Upper lobe of right lung (tissue), 1 donor: ENCODE data around the gene GRHL3. TPM values are rescaled to one million over a fixed set of nuclear protein-coding genes. Genes with fewer than 3 reads are reported as not detected.

Source experiments
- ATAC-seq: fragments of 200-7000 bp; cut with Tn5 transposase; one replicate; pipeline ENCODE4 v1.9.1; 2020; ENCODE audit warnings: mild to moderate bottlenecking, moderate library complexity
- DNase-seq: peaks from one replicate; pipeline ENCODE4 v3.0.0-alpha.2; 2020
- H3K27ac ChIP-seq: fragments of 200-600 bp; one replicate; pipeline ENCODE4 v1.8.0; 2022
- H3K27me3 ChIP-seq: fragments of 200-600 bp; one replicate; pipeline ENCODE4 v1.8.0; 2022; ENCODE audit warnings: mild to moderate bottlenecking
- H3K36me3 ChIP-seq: fragments of 200-600 bp; one replicate; pipeline ENCODE4 v1.8.0; 2022
- H3K4me1 ChIP-seq: fragments of 200-600 bp; one replicate; pipeline ENCODE4 v1.8.0; 2022
- H3K4me3 ChIP-seq: fragments of 200-600 bp; one replicate; pipeline ENCODE4 v1.8.0; 2022; ENCODE audit warnings: mild to moderate bottlenecking
- H3K9me3 ChIP-seq: fragments of 200-600 bp; one replicate; pipeline ENCODE4 v1.8.0; 2022
- CTCF ChIP-seq: fragments of 200-600 bp; IDR thresholded peaks from one replicate; pipeline ENCODE4 v1.8.0; 2022; ENCODE audit warnings: antibody characterized with exemption
- intact Hi-C: fragments of 100-400 bp; cut with DNase I; formaldehyde crosslinking; loops from one replicate; pipeline ENCODE4 v1.11.0; 2022
- total RNA-seq: library from RNA; stranded (reverse); fragmentation: NEBNext Ultra II Directional; extraction: Animal tissue kit (Norgen Biotek cat#: 25700); gene quantifications from one replicate; pipeline ENCODE4 v1.2.1, GENCODE V29; 2021
- donor health status: DM: no; HTN: yes; CAD: no; lungs with severe emphysema.

Gene GRHL3
- total RNA-seq, 1 donor from 2014 or later, result 0.55 TPM

- no peak for DNase-seq
Observed at GRCh38 chr1:24351247-24351646, 32.1 kb downstream of the GRHL3 start.

GRCh38 chr1:24351918-24352627 is 32.9 kb downstream of the GRHL3 start:
- H3K4me3 ChIP-seq, result no peak overlapping the region
- TF ChIP-seq CTCF, result no peak
- no peaks in the 10 kb centered on the region for H3K9me3 ChIP-seq
- H3K4me1 ChIP-seq, result no peaks in the 10 kb centered on the region
- intact Hi-C loops, result no loop called here
- no peak for DNase-seq
- no peaks in the 10 kb centered on the region for H3K36me3 ChIP-seq
- no peak overlapping the region for H3K27ac ChIP-seq
- no peaks in the 10 kb centered on the region for H3K27me3 ChIP-seq
- ATAC-seq, result no peak

More at GRCh38 chr1:24351247-24351646, 32.1 kb downstream of the GRHL3 start:
- Histone ChIP-seq H3K27me3 (no peaks in the 10 kb centered on the region), H3K9me3 (no peaks in the 10 kb centered on the region), H3K27ac (no peak overlapping the region), H3K4me3 (no peak overlapping the region), H3K4me1 (no peaks in the 10 kb centered on the region), H3K36me3 (no peaks in the 10 kb centered on the region)
- intact Hi-C loops, result no loop called here
- ATAC-seq, result no peak
- no peak for TF ChIP-seq CTCF

- no peak for DNase-seq
- intact Hi-C loops, result no loop called here
- no peak overlapping the region for H3K4me3 ChIP-seq
- H3K36me3 ChIP-seq, result no peaks in the 10 kb centered on the region
- no peak for TF ChIP-seq CTCF
- H3K9me3 ChIP-seq, result no peaks in the 10 kb centered on the region
- H3K27me3 ChIP-seq, result no peaks in the 10 kb centered on the region
- no peak overlapping the region for H3K27ac ChIP-seq
- ATAC-seq, result no peak
- H3K4me1 ChIP-seq, result no peaks in the 10 kb centered on the region
Observed at GRCh38 chr1:24353292-24353891, 34.2 kb downstream of the GRHL3 start.

GRCh38 chr1:24355466-24355865 is 36.3 kb downstream of the GRHL3 start:
- H3K27ac ChIP-seq, result no peak overlapping the region
- no peak for TF ChIP-seq CTCF
- no peaks in the 10 kb centered on the region for H3K9me3 ChIP-seq
- H3K36me3 ChIP-seq, result peaks cover 3% of the 10 kb centered on the region
- intact Hi-C loops, result no loop called here
- H3K4me1 ChIP-seq, result no peaks in the 10 kb centered on the region
- ATAC-seq (no peak), DNase-seq (no peak)
- H3K4me3 ChIP-seq, result no peak overlapping the region
- H3K27me3 ChIP-seq, result no peaks in the 10 kb centered on the region

- peaks cover 3% of the 10 kb centered on the region for H3K36me3 ChIP-seq
- no peak for ATAC-seq
- H3K4me3 ChIP-seq, result no peak overlapping the region
- TF ChIP-seq CTCF, result no peak
- no peaks in the 10 kb centered on the region for H3K27me3 ChIP-seq
- H3K9me3 ChIP-seq, result no peaks in the 10 kb centered on the region
- H3K27ac ChIP-seq, result no peak overlapping the region
- H3K4me1 ChIP-seq, result no peaks in the 10 kb centered on the region
- intact Hi-C loops, result no loop called here
- no peak for DNase-seq
Observed at GRCh38 chr1:24357038-24357437, 37.9 kb downstream of the GRHL3 start.
